Mononuclear cell (primary cell): Measurements from ENCODE around the gene FAM222A. TPM values are rescaled to one million over a fixed set of nuclear protein-coding genes. Genes with fewer than 3 reads are reported as not detected.

Experiments used
- total RNA-seq: library from RNA; depleted of rRNA; stranded (reverse); fragments of >200 nt; gene quantifications from one replicate; pipeline ENCODE4 v1.2.3, GENCODE V29; 2012

FAM222A gene
- total RNA-seq, 1 donor: 1.0 TPM

Other genes starting within 250 kb of the FAM222A start
- 39.3 TPM for gene KCTD10, start 236.5 kb upstream of the FAM222A start, total RNA-seq
- 14.8 TPM for gene UBE3B, start 236.2 kb upstream of the FAM222A start, total RNA-seq
- gene MMAB, start 140.3 kb upstream of the FAM222A start, total RNA-seq: 5.2 TPM
- 3.9 TPM for gene MVK, start 140.0 kb upstream of the FAM222A start, total RNA-seq
- gene TRPV4, start 119.6 kb downstream of the FAM222A start, total RNA-seq: 0.31 TPM
- gene GLTP, start 166.7 kb downstream of the FAM222A start, total RNA-seq: 63.0 TPM
- gene TCHP, start 186.4 kb downstream of the FAM222A start, total RNA-seq: 7.9 TPM